Esophagus squamous epithelium (tissue), 4 donors: ENCODE data around the gene KIDINS220.

ENCODE experiments used
- CTCF ChIP-seq, 6 experiments: fragments of 450-650 bp in 4 of 6; fragments of 200-600 bp in 2 of 6; sonication (generic) in 2 of 6; IDR thresholded peaks; one replicate each; pipeline ENCODE4 v1.5.1; 2016 to 2019; ENCODE audit warnings: antibody characterized with exemption in 6 of 6, mild to moderate bottlenecking in 4 of 6, moderate library complexity in 4 of 6
- POLR2A ChIP-seq, 4 donors: fragments of 450-650 bp; IDR thresholded peaks; one replicate each; pipeline ENCODE4 v1.6.1; 2017; ENCODE audit warnings: antibody characterized with exemption in 4 of 4, mild to moderate bottlenecking in 4 of 4, moderate library complexity in 3 of 4

DNA sequence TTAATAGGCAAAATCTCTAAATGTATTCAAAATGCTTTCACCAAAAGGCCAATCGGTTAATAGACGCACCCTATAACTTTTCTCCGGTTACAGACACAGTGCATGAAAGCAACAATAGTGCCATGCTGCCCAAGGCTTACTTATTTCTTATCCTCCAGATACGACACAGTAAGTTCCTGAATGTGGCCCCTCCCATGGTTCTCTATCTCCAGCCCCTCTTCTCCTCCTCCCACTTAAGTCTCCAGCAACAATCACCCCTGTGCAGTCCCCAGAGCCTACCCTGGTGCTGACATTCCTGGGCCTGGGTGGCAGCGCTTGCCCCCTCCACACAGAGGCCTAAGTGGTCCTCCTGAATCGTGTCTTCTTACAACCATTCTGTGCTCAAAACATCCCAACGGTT is 3.6 kb downstream of the KIDINS220 start:
- no peak for TF ChIP-seq CTCF (IDR thresholded peaks at IDR 0.05)
- no peak for TF ChIP-seq POLR2A (IDR thresholded peaks at IDR 0.05)
